Myometrial cell (primary cell): Measurements from ENCODE around the gene DNASE1L1. TPM values are rescaled to one million over a fixed set of nuclear protein-coding genes. Genes with fewer than 3 reads are reported as not detected.

Source experiments
- total RNA-seq: library from RNA; depleted of rRNA; stranded (reverse); fragments of >200 nt; gene quantifications from 2 replicates; pipeline ENCODE4 v1.2.3, GENCODE V29; 2015

The DNASE1L1 gene
- 91.1 and 95.0 TPM in 2 replicates for total RNA-seq

GRCh38 chrX:154409222-154409871 is at the start of gene DNASE1L1:
Gene DNASE1L1 (minus strand): TSS chrX:154409254. CDS start chrX:154405568, 3,686 bp downstream.

GRCh38 chrX:154458116-154458953 is 49.3 kb upstream of the DNASE1L1 start, which contains the start of gene PLXNA3:
Gene PLXNA3 (plus strand): TSS chrX:154458281. CDS start chrX:154460184, 1,903 bp downstream.

DNA sequence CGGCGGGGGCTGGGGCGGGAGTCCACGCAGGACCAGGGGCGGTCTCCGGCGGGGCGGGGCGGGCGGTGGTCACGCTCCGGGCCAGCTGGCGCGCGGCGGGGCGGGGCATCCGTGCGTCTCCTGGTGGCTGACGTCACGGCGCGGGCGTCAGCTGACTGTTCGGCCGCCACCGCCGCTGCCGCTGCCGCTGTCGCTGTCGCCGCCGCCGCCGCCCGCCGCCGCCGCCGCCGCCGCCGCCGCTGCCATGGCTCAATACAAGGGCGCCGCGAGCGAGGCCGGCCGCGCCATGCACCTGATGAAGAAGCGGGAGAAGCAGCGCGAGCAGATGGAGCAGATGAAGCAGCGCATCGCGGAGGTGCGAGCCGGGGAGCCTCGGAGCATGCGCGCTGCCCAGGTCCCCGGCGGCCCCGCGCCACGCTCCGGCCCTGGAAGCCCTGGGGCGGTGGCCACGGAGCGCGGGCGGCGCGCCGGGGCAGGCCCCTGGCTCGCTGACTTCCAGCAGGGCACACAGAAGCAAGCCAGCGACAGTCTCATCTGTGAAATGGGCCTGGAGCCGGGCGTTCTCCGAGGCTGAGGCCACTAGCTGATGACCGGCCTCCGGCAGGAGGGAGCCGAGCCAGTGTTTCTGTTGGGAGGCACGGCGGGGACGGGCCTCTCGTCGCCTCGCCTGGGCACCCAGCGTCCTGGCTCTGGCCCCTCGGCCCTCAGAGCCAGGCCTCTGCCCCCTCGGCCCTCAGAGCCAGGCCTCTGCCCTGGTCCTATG is 35.1 kb upstream of the DNASE1L1 start, which contains the start of gene FAM50A:
Gene FAM50A (plus strand): TSS at position 150 of the 763 bp plus-strand sequence. CDS start 95 bp downstream, at position 245.

GRCh38 chrX:154436983-154437752 is 28.1 kb upstream of the DNASE1L1 start, which contains the start of gene GDI1:
Gene GDI1 (plus strand): TSS chrX:154437154. CDS start chrX:154437255, 101 bp downstream.

DNA sequence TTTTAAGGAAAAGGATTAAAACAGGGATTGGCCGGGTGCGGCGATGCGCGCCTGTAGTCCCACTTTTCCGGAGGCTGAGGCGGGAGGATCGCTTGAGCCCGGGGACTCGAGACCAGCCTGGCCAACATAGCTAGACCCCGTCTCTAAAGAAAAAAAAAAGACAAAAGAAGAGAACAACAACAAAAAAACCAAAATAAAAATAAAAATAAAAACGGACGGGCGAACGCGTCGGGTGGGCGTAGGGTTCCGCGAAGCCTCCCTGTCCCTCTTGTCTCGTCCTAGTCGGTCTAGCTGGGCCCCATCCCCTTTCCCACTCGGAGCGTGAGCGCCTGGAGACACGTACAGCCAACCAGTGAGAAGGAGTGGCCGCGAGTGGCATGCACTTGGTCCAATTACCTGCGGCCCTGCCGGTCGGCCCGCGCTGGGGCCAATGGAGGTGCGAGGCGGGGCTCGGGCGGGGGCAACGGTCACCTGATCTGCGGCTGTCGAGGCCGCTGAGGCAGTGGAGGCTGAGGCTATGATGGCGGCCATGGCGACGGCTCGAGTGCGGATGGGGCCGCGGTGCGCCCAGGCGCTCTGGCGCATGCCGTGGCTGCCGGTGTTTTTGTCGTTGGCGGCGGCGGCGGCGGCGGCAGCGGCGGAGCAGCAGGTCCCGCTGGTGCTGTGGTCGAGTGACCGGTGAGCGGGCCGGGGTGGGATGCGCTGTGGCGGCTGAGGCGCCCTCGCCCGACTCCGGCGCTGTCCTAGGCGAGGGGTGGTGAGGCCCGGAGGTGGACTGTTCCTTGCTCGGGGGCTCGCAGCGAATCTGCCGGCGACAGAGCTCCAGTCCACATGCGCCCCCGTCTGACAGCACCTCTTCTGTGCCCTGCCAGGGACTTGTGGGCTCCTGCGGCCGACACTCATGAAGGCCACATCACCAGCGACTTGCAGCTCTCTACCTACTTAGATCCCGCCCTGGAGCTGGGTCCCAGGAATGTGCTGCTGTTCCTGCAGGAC is 19.4 kb upstream of the DNASE1L1 start, which contains the start of gene ATP6AP1:
Gene ATP6AP1 (plus strand): TSS at position 502 of the 996 bp plus-strand sequence. CDS start 16 bp downstream, at position 518.

DNA sequence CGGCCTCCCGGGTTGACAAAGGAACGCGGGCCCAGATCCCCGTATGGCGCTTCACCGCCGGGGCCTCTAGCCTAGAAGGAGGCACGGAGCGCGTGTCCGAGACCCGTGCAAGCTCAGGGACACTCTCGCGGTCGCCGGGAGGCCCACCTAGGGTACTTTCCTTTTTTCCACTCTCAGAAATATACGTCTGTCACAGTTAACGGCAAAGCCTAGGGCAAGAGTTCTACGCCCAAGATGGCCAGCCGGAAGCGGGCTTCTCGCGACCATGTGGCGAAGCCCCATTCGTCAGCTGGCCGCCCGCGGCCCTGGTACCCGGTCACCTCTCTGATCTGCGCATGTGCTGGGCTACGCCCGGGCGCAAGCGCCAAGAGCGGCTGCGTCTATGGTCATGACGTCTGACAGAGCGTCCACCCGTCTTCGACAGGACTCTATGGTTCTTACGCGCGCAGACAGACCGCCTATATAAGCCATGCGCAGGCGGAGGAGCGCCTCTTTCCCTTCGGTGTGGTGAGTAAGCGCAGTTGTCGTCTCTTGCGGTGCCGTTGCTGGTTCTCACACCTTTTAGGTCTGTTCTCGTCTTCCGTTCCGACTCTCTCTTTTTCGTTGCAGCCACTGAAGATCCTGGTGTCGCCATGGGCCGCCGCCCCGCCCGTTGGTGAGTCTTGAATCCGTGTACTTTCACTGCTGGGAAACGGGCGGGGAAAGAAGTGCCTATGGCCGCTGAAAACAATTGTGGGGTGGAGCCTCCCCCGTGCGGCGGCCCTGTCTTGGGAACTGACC is 11.0 kb downstream of the DNASE1L1 start, which contains the start of gene RPL10:
Gene RPL10 (plus strand): TSS at position 490 of the 780 bp plus-strand sequence. CDS start 143 bp downstream, at position 633.

GRCh38 chrX:154378799-154379568 is 30.1 kb downstream of the DNASE1L1 start, which contains the start of gene EMD:
Gene EMD (plus strand): TSS chrX:154379295. CDS start chrX:154379485, 190 bp downstream.

DNA sequence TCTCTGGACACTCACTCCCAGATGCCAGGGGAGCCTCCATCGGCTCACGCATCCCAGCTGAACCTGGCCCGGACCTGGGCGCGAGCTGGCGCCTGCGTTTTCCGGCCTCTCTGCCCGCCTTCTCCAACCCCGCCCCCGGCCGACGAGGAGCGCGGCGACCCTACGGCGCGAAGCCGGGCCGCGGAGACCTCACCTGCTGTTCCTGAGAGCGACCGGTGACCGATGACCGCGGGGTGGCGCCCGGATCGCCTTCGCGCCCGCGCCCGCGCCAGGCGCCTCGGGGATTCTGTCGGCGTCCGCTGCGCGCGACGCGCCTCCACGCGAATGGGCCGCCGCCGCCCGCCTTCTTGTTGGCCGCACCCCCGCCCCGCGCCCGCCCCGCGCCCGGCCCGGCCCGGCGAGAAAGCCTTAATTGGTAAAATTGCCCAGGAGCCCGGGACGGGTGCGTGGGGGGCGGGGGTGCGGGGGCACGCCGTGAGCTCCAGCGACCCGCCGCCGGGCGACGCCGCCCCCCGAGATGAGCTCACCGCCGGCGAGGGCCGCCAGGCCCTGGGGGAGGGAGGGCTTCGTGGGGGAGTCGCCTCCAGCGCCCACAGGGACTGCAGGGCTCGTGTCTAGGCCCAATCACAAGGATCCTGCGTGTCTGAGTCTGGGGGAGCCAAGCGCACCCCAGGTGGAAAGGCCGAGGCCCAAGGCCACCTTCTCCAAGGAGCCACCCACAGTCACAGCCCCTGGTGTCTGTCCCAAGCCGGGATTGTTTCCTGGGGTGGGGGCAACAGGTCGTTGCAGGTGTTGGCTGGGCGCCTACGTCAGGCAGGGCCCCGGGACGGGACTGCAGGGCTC is 34.5 kb downstream of the DNASE1L1 start, which contains the start of gene FLNA:
Gene FLNA (minus strand): TSS at position 322 of the 843 bp plus-strand sequence. CDS start 3,389 bp downstream, outside the sequence.

Other genes with a start within 250 kb of the DNASE1L1 start
- not detected in 2 replicates for gene OPN1MW, start 226.7 kb downstream of the DNASE1L1 start, total RNA-seq
- gene OPN1MW2, start 189.5 kb downstream of the DNASE1L1 start, total RNA-seq, result not detected in 2 replicates
- not detected in 2 replicates for gene OPN1MW3, start 151.7 kb downstream of the DNASE1L1 start, total RNA-seq
- gene TEX28, start 114.1 kb downstream of the DNASE1L1 start, total RNA-seq, result not detected in 2 replicates
- not detected in 2 replicates for gene TKTL1, start 113.5 kb downstream of the DNASE1L1 start, total RNA-seq
- 2,107 and 2,266 TPM in 2 replicates for gene FLNA, start 34.6 kb downstream of the DNASE1L1 start, total RNA-seq
- 73.4 and 86.5 TPM in 2 replicates for gene EMD, start 30.0 kb downstream of the DNASE1L1 start, total RNA-seq
- gene RPL10, start 10.9 kb downstream of the DNASE1L1 start, total RNA-seq, result 6,121 and 9,090 TPM in 2 replicates
- 20.8 and 21.4 TPM in 2 replicates for gene TAFAZZIN, start 2.3 kb upstream of the DNASE1L1 start, total RNA-seq
- 56.2 and 66.3 TPM in 2 replicates for gene ATP6AP1, start 19.4 kb upstream of the DNASE1L1 start, total RNA-seq
- 115 and 157 TPM in 2 replicates for gene GDI1, start 27.9 kb upstream of the DNASE1L1 start, total RNA-seq
- gene FAM50A, start 34.9 kb upstream of the DNASE1L1 start, total RNA-seq, result 56.9 and 62.8 TPM in 2 replicates
- 7.5 and 8.2 TPM in 2 replicates for gene PLXNA3, start 49.0 kb upstream of the DNASE1L1 start, total RNA-seq
- 14.1 and 29.2 TPM in 2 replicates for gene LAGE3, start 70.0 kb upstream of the DNASE1L1 start, total RNA-seq
- 28.2 and 44.1 TPM in 2 replicates for gene UBL4A, start 77.4 kb upstream of the DNASE1L1 start, total RNA-seq
- 39.9 and 41.5 TPM in 2 replicates for gene SLC10A3, start 81.4 kb upstream of the DNASE1L1 start, total RNA-seq
- 34.6 and 44.3 TPM in 2 replicates for gene FAM3A, start 107.0 kb upstream of the DNASE1L1 start, total RNA-seq
- 117 and 142 TPM in 2 replicates for gene G6PD, start 137.6 kb upstream of the DNASE1L1 start, total RNA-seq
- gene IKBKG, start 138.4 kb upstream of the DNASE1L1 start, total RNA-seq, result 17.0 and 28.9 TPM in 2 replicates
- gene CTAG1A, start 175.9 kb upstream of the DNASE1L1 start, total RNA-seq, result not detected in 2 replicates
- gene CTAG1B, start 210.0 kb upstream of the DNASE1L1 start, total RNA-seq, result not detected in 2 replicates
- not detected in 2 replicates for gene CTAG2, start 244.3 kb upstream of the DNASE1L1 start, total RNA-seq